NCI-H524 (cell line): Measurements from ENCODE around the gene ME3.
A peak's percentile ranks its signal among the peaks of the same experiment; 100 is the strongest.

Experiments
- DNase-seq, 2 experiments: peaks; one replicate each; lab custom pipeline; 2025; lab: John Stamatoyannopoulos, UW

ME3 gene

GRCh38 chr11:86692746-86693145 lies 20.3 kb upstream of the ME3 start:
- DNase-seq = no peak

- DNase-seq = no peak
These were observed 19.9 kb upstream of the ME3 start for GRCh38 chr11:86692317-86692716.

GRCh38 chr11:86688398-86689179 lies 16.2 kb upstream of the ME3 start:
- no peak for DNase-seq

GRCh38 chr11:86687185-86687778 lies 14.9 kb upstream of the ME3 start:
- DNase-seq = no peak

- no peak for DNase-seq
These were observed 14.1 kb upstream of the ME3 start for GRCh38 chr11:86686531-86686930.

- DNase-seq = no peak
These were observed 9.0 kb upstream of the ME3 start for GRCh38 chr11:86681483-86681756.

- DNase-seq = no peak
These were observed 8.5 kb upstream of the ME3 start for GRCh38 chr11:86680716-86681482.

GRCh38 chr11:86678823-86679222 lies 6.4 kb upstream of the ME3 start:
- DNase-seq = peak; percentile 50 to 76

- peak; percentile 14 to 69 for DNase-seq
These were observed 5.9 kb upstream of the ME3 start for GRCh38 chr11:86678296-86678695.

GRCh38 chr11:86676533-86677154 lies 4.2 kb upstream of the ME3 start:
- no peak for DNase-seq

GRCh38 chr11:86676010-86676409 lies 3.6 kb upstream of the ME3 start:
- no peak for DNase-seq

- DNase-seq = no peak
These were observed 2.6 kb upstream of the ME3 start for GRCh38 chr11:86675017-86675416.

- DNase-seq = no peak
These were observed 1.7 kb upstream of the ME3 start for GRCh38 chr11:86673872-86674750.

GRCh38 chr11:86673055-86673843 lies 833 bp upstream of the ME3 start:
- peak in 1 of 2 experiments; percentile 6 for DNase-seq

GRCh38 chr11:86671531-86672006 lies 847 bp downstream of the ME3 start:
- DNase-seq = peak; percentile 8 to 45

- peak in 1 of 2 experiments; percentile 3 for DNase-seq
These were observed 1.5 kb downstream of the ME3 start for GRCh38 chr11:86670911-86671310.

GRCh38 chr11:86670181-86670580 lies 2.2 kb downstream of the ME3 start:
- peak; percentile 13 to 65 for DNase-seq

GRCh38 chr11:86669424-86669823 lies 3.0 kb downstream of the ME3 start:
- peak; percentile 19 to 59 for DNase-seq

- DNase-seq = no peak
These were observed 3.5 kb downstream of the ME3 start for GRCh38 chr11:86668929-86669328.

GRCh38 chr11:86666193-86666592 lies 6.2 kb downstream of the ME3 start:
- no peak for DNase-seq

GRCh38 chr11:86664930-86665329 lies 7.5 kb downstream of the ME3 start:
- DNase-seq = no peak
